GM12878 (cell line): ENCODE measurements around the gene C2. TPM values are rescaled to one million over a fixed set of nuclear protein-coding genes. Genes with fewer than 3 reads are reported as not detected.

Experiments
- CHD2 ChIP-seq: IDR thresholded peaks from 2 replicates; pipeline ENCODE4 v1.6.1; 2011; ENCODE audit warnings: low read depth, low read length, improper control_type of control experiment, borderline replicate concordance
- CREM ChIP-seq: IDR thresholded peaks from 2 replicates; pipeline ENCODE4 v1.6.1; 2014; ENCODE audit warnings: antibody characterized with exemption, low read depth
- ETV6 ChIP-seq, 2 experiments: fragments of 450-650 bp in 1 of 2; IDR thresholded peaks in 1 of 2; conservative IDR thresholded peaks in 1 of 2; 2 replicates each; pipeline ENCODE4 v1.6.1; 2014; ENCODE audit warnings: antibody characterized with exemption in 1 of 2, borderline replicate concordance in 1 of 2, low read depth in 1 of 2, mild to moderate bottlenecking in 1 of 2, moderate library complexity in 1 of 2
- EZH2 ChIP-seq: IDR thresholded peaks from 2 replicates; pipeline ENCODE4 v1.6.1; 2012; ENCODE audit warnings: low read depth, mild to moderate bottlenecking, control low read depth, inconsistent platforms, low read length, borderline replicate concordance; ENCODE audit not compliant: control insufficient read depth
- IRF5 ChIP-seq: fragments of 450-650 bp; IDR thresholded peaks from 2 replicates; pipeline ENCODE4 v1.6.1; 2017; ENCODE audit warnings: borderline replicate concordance
- LARP7 ChIP-seq: fragments of 450-650 bp; IDR thresholded peaks from 2 replicates; pipeline ENCODE4 v1.6.1; 2017; ENCODE audit warnings: mild to moderate bottlenecking
- PAX5 ChIP-seq: IDR thresholded peaks from 2 replicates; pipeline ENCODE4 v1.6.1; 2011; ENCODE audit warnings: low read depth, low read length, borderline replicate concordance
- PKNOX1 ChIP-seq: fragments of 450-650 bp; IDR thresholded peaks from 2 replicates; pipeline ENCODE4 v1.6.1; 2016; ENCODE audit warnings: mild to moderate bottlenecking
- RBBP5 ChIP-seq: fragments of 200-600 bp; sonication (generic); conservative IDR thresholded peaks from 2 replicates; pipeline ENCODE4 v1.6.1; 2016
- RELA ChIP-seq: fragments of 450-650 bp; IDR thresholded peaks from 2 replicates; pipeline ENCODE4 v1.8.0; 2014; ENCODE audit warnings: borderline replicate concordance; ENCODE audit not compliant: partially characterized antibody
- TCF12 ChIP-seq: IDR thresholded peaks from 2 replicates; pipeline ENCODE4 v1.6.1; 2011; ENCODE audit warnings: low read depth, mild to moderate bottlenecking, low read length
- USF1 ChIP-seq: IDR thresholded peaks from 2 replicates; pipeline ENCODE4 v1.6.1; 2011; ENCODE audit warnings: borderline replicate concordance, low read depth, mild to moderate bottlenecking, moderate library complexity, mixed read lengths, low read length; ENCODE audit not compliant: insufficient read depth; ENCODE audit errors: extremely low read length
- YY1 ChIP-seq: IDR thresholded peaks from 2 replicates; pipeline ENCODE4 v1.6.1; 2011; ENCODE audit warnings: low read depth, mild to moderate bottlenecking, low read length
- ZBTB4 ChIP-seq: fragments of 450-650 bp; formaldehyde crosslinking; IDR thresholded peaks from 2 replicates; pipeline ENCODE4 v1.4.0; 2022; ENCODE audit warnings: mild to moderate bottlenecking, moderate library complexity
- ZBTB40 ChIP-seq: fragments of 450-650 bp; IDR thresholded peaks from 2 replicates; pipeline ENCODE4 v1.6.1; 2016; ENCODE audit warnings: mild to moderate bottlenecking, moderate library complexity, borderline replicate concordance
- polyA plus RNA-seq, 11 experiments: library from polyadenylated mRNA; depleted of rRNA in 4 of 11; unstranded in 6 of 11; stranded (reverse) in 5 of 11; fragments of >200 nt; fragmentation: Nextera tagmentation in 4 of 11; fragmentation: Illumina TruSeq in 1 of 11; extraction: Ambion mirVana in 4 of 11; extraction: Trizol in 1 of 11; gene quantifications; 1 replicate in 1 of 11; 2 replicates in 10 of 11; pipeline versions ENCODE4 v1.2.1 to v1.2.3, GENCODE V29; 2011 to 2016; ENCODE audit warnings: inconsistent platforms in 2 of 11, missing spikeins in 2 of 11, low read depth in 1 of 11
- total RNA-seq, 4 experiments: library from RNA; depleted of rRNA in 3 of 4; stranded (reverse); fragments of >200 nt in 3 of 4; fragmentation: Illumina TruSeq in 1 of 4; extraction: Trizol in 1 of 4; gene quantifications; 2 replicates each; pipeline versions ENCODE4 v1.2.1 to v1.2.3, GENCODE V29; 2013 to 2021
- TF ChIP-seq, protein P1 (sequence below): fragments of 450-650 bp; IDR thresholded peaks from 2 replicates; pipeline ENCODE4 v1.6.1; 2017; ENCODE audit warnings: low read depth, mild to moderate bottlenecking, moderate library complexity

C2 gene
- total and polyA plus RNA-seq, 10 of the 15 experiments (the other 5 are each of a cell fraction or from before 2014, with no cell fraction given): 0.06 to 0.97 (median 0.21) TPM; not detected in 5

- TF ChIP-seq ZBTB4 (CRISPR knock-in tag): peak; percentile 78; the same call in 1 of the 2 replicates
- TF ChIP-seq CHD2: no peak
- TF ChIP-seq PAX5: peak; percentile 2; the same call in 1 of the 2 replicates
- TF ChIP-seq YY1: peak; percentile 57; the same call in 1 of the 2 replicates
- TF ChIP-seq IRF5: no peak
- TF ChIP-seq ETV6 (conservative IDR thresholded peaks at IDR 0.05 in 1 of 2, IDR thresholded peaks at IDR 0.05 in 1 of 2; ENCODE audit: borderline replicate concordance in 1 of 2, low read depth in 1 of 2): no peak
- no peak for TF ChIP-seq RBBP5
- TF ChIP-seq RELA: no peak
- no peak for TF ChIP-seq TCF12
- no peak for TF ChIP-seq CREM
- no peak for TF ChIP-seq EZH2
- TF ChIP-seq ZBTB40: no peak
- TF ChIP-seq USF1: no peak
- no peak for TF ChIP-seq LARP7
- TF ChIP-seq, protein P1, sequence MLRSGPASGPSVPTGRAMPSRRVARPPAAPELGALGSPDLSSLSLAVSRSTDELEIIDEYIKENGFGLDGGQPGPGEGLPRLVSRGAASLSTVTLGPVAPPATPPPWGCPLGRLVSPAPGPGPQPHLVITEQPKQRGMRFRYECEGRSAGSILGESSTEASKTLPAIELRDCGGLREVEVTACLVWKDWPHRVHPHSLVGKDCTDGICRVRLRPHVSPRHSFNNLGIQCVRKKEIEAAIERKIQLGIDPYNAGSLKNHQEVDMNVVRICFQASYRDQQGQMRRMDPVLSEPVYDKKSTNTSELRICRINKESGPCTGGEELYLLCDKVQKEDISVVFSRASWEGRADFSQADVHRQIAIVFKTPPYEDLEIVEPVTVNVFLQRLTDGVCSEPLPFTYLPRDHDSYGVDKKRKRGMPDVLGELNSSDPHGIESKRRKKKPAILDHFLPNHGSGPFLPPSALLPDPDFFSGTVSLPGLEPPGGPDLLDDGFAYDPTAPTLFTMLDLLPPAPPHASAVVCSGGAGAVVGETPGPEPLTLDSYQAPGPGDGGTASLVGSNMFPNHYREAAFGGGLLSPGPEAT: no peak
- TF ChIP-seq PKNOX1: no peak
Measured at GRCh38 chr6:31971279-31971992, 43.9 kb downstream of the C2 start (continued).
